HG03159 (cell line): Measurements from ENCODE around the gene CADM2.

Experiments
- ATAC-seq: cut with Tn5 transposase; IDR thresholded peaks from one replicate; pipeline ENCODE4 v1.9.1; 2021; ENCODE audit warnings: mild to moderate bottlenecking, moderate library complexity; ENCODE audit not compliant: unreplicated experiment

CADM2 gene

GRCh38 chr3:85182975-85183752 is 224.4 kb downstream of the CADM2 start:
- ATAC-seq = no peak

GRCh38 chr3:85185495-85185894 is 226.7 kb downstream of the CADM2 start:
- no peak for ATAC-seq

GRCh38 chr3:85189731-85190130 is 230.9 kb downstream of the CADM2 start:
- no peak for ATAC-seq

GRCh38 chr3:85193565-85193964 is 234.8 kb downstream of the CADM2 start:
- ATAC-seq = no peak

- no peak for ATAC-seq
Measured at GRCh38 chr3:85208650-85209049, 249.9 kb downstream of the CADM2 start.

GRCh38 chr3:85210540-85210939 is 251.8 kb downstream of the CADM2 start:
- no peak for ATAC-seq

GRCh38 chr3:85228966-85229365 is 270.2 kb downstream of the CADM2 start:
- no peak for ATAC-seq

GRCh38 chr3:85244091-85244490 is 285.3 kb downstream of the CADM2 start:
- no peak for ATAC-seq

- no peak for ATAC-seq
Measured at GRCh38 chr3:85244519-85244918, 285.7 kb downstream of the CADM2 start.

GRCh38 chr3:85251766-85252165 is 293.0 kb downstream of the CADM2 start:
- ATAC-seq = no peak

- no peak for ATAC-seq
Measured at GRCh38 chr3:85252686-85253085, 293.9 kb downstream of the CADM2 start.

GRCh38 chr3:85254738-85255137 is 295.9 kb downstream of the CADM2 start:
- ATAC-seq = no peak

- ATAC-seq = no peak
Measured at GRCh38 chr3:85255949-85256348, 297.2 kb downstream of the CADM2 start.

GRCh38 chr3:85258326-85258725 is 299.5 kb downstream of the CADM2 start:
- ATAC-seq = no peak

GRCh38 chr3:85258819-85259218 is 300.0 kb downstream of the CADM2 start:
- no peak for ATAC-seq

GRCh38 chr3:85259748-85260147 is 301.0 kb downstream of the CADM2 start:
- no peak for ATAC-seq

- ATAC-seq = no peak
Measured at GRCh38 chr3:85264381-85264780, 305.6 kb downstream of the CADM2 start.

GRCh38 chr3:85270488-85270887 is 311.7 kb downstream of the CADM2 start:
- ATAC-seq = no peak

GRCh38 chr3:85271911-85272310 is 313.1 kb downstream of the CADM2 start:
- ATAC-seq = no peak

GRCh38 chr3:85288257-85288656 is 329.5 kb downstream of the CADM2 start:
- ATAC-seq = no peak

- no peak for ATAC-seq
Measured at GRCh38 chr3:85297291-85297690, 338.5 kb downstream of the CADM2 start.

- no peak for ATAC-seq
Measured at GRCh38 chr3:85298032-85298431, 339.2 kb downstream of the CADM2 start.

- no peak for ATAC-seq
Measured at GRCh38 chr3:85303156-85303555, 344.4 kb downstream of the CADM2 start.
